GM18517 (cell line): ENCODE measurements around the gene RAB39B.
A peak's percentile ranks its signal among the peaks of the same experiment; 100 is the strongest.
"Not testable (repeated sequence)": the region's sequence is repeated elsewhere in the genome, so short reads cannot be mapped to it uniquely, and the experiment has no call there.

ENCODE experiments used
- ATAC-seq: cut with Tn5 transposase; IDR thresholded peaks from one replicate; pipeline ENCODE4 v1.9.1; 2021; ENCODE audit warnings: mild to moderate bottlenecking, moderate library complexity; ENCODE audit not compliant: unreplicated experiment

Gene RAB39B, protein sequence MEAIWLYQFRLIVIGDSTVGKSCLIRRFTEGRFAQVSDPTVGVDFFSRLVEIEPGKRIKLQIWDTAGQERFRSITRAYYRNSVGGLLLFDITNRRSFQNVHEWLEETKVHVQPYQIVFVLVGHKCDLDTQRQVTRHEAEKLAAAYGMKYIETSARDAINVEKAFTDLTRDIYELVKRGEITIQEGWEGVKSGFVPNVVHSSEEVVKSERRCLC

GRCh38 chrX:155263854-155264628 is at the start of gene RAB39B:
Gene RAB39B, minus strand, starts transcription at chrX:155264491. Its CDS starts 203 bp downstream, at chrX:155264288.
- peak; percentile 86 for ATAC-seq

DNA sequence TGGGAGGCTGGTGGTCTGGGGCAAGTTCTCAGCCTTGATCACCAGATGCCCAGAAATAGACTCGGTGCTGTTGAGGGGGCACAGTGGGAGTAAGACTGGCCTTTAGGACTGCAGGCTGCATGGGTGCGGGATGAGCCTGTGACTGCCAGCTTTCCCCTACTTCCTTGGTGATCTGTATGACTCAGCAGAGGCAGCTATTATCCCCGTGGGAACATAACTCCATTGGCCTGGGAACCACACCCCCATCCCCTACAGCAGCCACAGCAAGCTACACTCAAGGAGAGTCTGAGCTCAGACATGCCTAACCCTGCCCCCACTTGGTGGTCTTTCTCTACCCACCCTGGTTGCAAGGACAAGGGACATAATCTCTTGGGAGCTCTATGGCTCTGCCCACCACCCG is 49.5 kb upstream of the RAB39B start:
- no peak for ATAC-seq

GRCh38 chrX:155293771-155294170 is 29.5 kb upstream of the RAB39B start:
- ATAC-seq: no peak

DNA sequence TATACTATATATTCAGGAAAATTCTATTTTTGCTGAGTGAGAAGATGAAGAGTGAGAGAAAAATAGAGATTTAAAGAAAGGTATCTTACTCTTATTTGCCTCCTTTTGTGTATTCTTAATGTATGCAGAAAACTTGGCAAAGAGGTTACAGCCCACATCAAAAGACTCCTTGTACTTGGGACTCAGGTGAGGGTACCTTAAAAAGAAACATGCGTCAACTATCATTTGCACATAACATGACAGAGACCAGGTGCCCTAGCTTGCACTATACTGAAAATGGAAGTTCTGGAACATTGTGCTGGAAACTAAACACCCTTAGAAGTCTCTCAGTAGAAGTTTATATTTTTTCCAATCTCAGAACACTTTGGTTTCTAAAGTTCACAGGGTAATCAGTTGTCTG is 15.6 kb upstream of the RAB39B start:
- ATAC-seq: no peak

DNA sequence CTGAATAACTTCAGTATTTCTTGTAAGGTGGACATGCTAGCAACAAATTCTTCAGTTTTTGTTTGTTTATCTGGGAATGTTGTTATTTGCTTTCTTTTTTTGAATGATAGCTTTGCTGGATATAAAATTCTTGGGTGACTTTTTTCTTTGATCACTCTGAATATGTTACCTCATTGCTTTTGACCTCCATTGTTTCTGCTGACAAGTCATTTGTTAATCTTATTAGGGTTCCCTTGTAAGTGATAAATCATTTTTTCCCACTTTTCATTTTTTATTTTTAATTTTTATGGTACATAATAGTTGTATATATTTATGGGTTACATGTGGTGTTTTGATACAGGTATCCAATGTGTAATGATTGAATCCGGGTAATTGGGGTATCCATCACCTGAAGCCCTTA is 6.7 kb upstream of the RAB39B start:
- ATAC-seq: no peak

- ATAC-seq: not testable (repeated sequence)
These were observed 3.7 kb upstream of the RAB39B start for GRCh38 chrX:155267995-155268394.

DNA sequence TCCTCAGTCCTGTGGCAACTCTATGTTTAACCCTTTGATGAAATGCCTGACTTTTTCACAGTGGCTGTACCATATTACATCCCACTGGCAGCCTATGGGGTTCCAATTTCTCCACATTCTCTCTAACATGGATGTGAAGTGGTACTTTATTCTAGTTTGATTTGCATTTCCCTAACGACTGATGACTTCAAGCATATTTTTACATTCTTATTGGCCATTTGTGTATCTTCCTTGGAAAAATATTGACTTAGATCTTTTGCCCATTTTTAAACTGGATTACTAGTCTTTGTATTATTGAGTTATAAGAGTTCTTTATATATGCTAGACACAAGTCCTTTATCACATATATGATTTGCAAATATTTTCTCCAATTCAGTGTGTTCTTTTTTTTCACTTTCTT is 2.1 kb upstream of the RAB39B start:
- ATAC-seq: no peak

DNA sequence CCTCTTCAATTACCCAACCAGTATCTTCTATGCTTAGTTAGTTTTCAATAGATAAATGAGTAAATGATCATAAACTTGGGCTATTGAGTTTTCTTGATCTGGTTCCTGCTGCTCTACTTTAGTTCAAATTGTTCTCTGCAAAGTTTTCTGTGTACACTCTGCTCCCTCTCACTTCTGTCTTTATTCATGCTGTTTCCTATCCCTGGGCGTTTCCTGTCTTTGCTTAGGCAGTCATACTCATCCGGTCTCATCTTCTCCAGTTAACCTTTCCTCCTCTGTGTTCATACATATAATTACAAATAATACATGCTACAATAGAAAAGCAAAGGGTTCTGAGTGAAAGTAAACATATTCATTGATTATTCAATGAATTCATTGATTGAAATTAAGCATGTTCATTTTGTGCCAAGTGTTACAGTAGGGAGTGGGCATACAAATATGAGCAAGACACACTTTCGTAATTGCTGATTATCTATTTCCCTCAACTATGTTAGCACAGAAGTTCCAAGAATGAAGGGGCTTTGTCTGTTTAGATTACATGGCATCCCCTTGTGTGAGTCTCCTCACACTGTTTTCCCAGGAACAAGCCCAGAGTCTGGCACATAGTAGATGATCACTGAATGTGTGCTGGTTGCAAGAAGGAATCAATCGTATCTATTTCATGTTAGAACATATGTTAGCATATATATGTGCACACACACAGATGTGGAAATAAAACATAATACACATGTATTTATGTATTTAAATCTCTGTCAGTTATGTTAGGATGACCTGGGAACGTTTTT is 1.1 kb downstream of the RAB39B start:
- peak; percentile 34 for ATAC-seq

- ATAC-seq: no peak
These were observed 4.5 kb downstream of the RAB39B start for GRCh38 chrX:155259752-155260151.

DNA sequence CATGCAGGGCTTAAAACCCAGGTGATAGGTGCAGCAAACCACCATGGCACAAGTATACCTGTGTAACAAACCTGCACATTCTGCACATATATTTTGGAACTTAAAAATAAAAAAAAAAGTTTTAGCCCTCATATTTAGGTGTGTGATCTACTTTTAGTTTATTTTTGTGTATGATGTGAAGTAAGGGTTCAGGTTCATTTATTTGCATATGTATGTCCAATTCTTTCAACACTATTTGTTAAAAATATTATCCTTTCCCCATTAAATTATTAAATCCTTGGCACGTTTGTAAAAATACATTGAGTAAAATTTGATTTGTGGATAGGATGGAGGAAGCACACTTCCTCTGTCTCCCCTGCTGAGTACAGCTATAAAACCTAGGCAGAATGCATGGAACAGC is 12.9 kb downstream of the RAB39B start:
- ATAC-seq: no peak

DNA sequence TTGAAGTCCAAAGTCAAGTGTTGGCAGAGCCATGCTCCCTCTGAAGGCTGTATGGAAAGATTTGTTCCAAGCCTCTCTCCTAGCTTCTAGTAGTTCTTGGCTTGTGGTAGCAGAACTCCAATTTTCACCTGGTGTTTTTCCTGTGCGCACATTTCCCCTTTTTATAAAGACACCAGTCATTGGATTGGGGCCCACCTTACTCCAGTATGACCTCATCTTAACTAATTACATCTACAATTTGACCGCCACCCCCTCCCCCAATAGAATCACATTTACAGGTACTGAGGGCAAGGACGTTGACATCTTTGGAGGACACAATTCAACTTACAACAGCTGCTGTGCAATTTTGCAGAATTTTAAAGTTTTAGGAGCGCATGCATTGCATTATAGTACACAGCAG is 16.8 kb downstream of the RAB39B start:
- ATAC-seq: no peak

- no peak for ATAC-seq
These were observed 17.5 kb downstream of the RAB39B start for GRCh38 chrX:155246748-155247147.

- no peak for ATAC-seq
These were observed 22.0 kb downstream of the RAB39B start for GRCh38 chrX:155242300-155242699.

- no peak for ATAC-seq
These were observed 26.6 kb downstream of the RAB39B start for GRCh38 chrX:155237719-155238118.

DNA sequence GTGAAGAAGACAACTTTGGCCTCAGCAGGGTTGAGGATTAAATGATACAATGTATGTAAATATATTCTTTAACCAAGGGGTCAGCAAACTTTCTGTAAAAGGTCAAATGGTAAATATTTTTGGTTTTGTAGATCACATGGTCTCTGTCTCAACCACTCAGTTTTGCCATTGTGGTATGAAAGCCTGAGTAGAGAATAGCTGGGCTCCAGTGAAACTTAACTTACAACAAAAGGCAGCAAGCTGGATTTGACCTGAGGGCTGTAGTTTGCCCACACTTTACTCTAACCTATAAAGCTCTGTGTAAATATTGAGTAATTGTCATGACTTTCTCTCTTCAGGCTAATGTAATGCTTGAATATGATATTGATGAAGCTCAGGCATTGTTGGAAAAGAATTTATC is 28.4 kb downstream of the RAB39B start:
- no peak for ATAC-seq

GRCh38 chrX:155231163-155231562 is 33.1 kb downstream of the RAB39B start:
- peak; percentile 86 for ATAC-seq

- no peak for ATAC-seq
These were observed 38.5 kb downstream of the RAB39B start for GRCh38 chrX:155225774-155226173.

- not testable (repeated sequence) for ATAC-seq
These were observed 40.5 kb downstream of the RAB39B start for GRCh38 chrX:155223746-155224145.

DNA sequence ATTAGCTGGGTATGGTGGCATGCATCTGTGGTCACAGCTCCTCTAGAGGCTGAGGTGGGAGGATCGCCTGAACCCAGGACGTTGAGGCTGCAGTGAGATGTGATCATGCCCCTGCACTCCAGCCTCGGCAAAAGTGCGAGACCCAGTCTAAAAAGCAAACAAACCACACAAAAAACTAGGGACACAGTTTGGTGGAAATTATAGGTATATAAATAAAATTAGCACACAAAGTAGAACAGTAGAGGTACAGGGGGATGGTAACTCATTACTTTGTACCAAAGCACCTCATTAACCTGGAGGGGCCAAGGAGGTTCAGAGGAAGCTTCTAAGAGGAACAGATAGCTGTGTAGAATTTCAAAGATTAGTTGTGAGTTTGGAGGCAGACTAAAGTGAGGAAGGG is 42.9 kb downstream of the RAB39B start:
- ATAC-seq: no peak

GRCh38 chrX:155218777-155219176 is 45.5 kb downstream of the RAB39B start:
- ATAC-seq: no peak

DNA sequence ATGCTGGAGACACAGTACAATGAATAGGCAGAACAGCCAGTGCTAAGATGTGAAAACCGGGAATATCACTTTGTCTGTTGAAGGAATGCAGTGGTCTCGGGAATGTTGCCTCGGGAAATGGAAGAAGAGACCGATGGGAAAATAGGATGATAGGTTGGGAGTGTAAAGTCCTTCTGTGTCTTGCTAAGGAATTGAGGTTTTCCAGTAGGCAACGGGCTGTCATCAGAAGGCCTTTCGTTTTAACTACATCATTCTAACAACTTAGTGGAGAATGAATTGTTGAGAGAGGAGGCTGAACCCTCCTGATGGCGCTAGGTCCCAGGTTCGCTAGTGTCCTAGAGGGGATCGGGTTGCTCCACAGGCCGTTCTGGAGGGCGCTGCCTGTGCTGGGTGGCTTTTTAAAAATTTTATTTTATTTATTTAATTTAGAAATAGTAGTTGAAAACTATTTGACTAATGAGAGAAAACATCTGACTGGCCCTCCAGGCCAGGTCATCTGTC is 47.3 kb downstream of the RAB39B start:
- ATAC-seq: peak; percentile 21
